OCI-LY3 (cell line): Measurements from ENCODE around the gene CARS2.
"Not testable (repeated sequence)": the region's sequence is repeated elsewhere in the genome, so short reads cannot be mapped to it uniquely, and the experiment has no call there.

ENCODE experiments used
- H2AFZ ChIP-seq: fragments of 200-600, 300-600 bp; shearing (Covaris generic); 2 replicates; pipeline ENCODE4 v1.6.0; 2014; ENCODE audit warnings: antibody characterized with exemption, low read depth, low read length
- H3K27ac ChIP-seq: fragments of 200-600, 300-600 bp; sonication (generic); 2 replicates; pipeline ENCODE4 v1.5.1; 2014; ENCODE audit warnings: mild to moderate bottlenecking, low read length, moderate library complexity, mixed read lengths
- H3K27me3 ChIP-seq: fragments of 200-600, 300-600 bp; sonication (generic); 2 replicates; pipeline ENCODE4 v1.6.1; 2014; ENCODE audit warnings: low read depth, low read length, mixed read lengths
- H3K36me3 ChIP-seq: fragments of 200-600, 300-600 bp; sonication (generic); replicated peaks from 2 replicates; pipeline ENCODE3; 2014; ENCODE audit warnings: low read depth, low read length, mixed read lengths
- H3K4me1 ChIP-seq: fragments of 300-600, 200-600 bp; sonication (generic); 2 replicates; pipeline ENCODE4 v1.6.1; 2014; ENCODE audit warnings: low read length, mixed read lengths
- H3K4me2 ChIP-seq: fragments of 200-600, 300-600 bp; sonication (generic); 2 replicates; pipeline ENCODE4 v1.6.1; 2014; ENCODE audit warnings: low read length, mixed read lengths
- H3K4me3 ChIP-seq: fragments of 300-600, 200-600 bp; sonication (generic); 2 replicates; pipeline ENCODE4 v1.5.1; 2014; ENCODE audit warnings: antibody characterized with exemption, mild to moderate bottlenecking, low read length, moderate library complexity
- H3K79me2 ChIP-seq: fragments of 300-600, 200-600 bp; shearing (Covaris generic); 2 replicates; pipeline ENCODE4 v1.6.1; 2014; ENCODE audit warnings: mild to moderate bottlenecking, low read length, mixed read lengths
- H3K9ac ChIP-seq: fragments of 300-600, 200-600 bp; shearing (Covaris generic); 2 replicates; pipeline ENCODE4 v1.6.0; 2014; ENCODE audit warnings: mild to moderate bottlenecking, low read length, moderate library complexity
- H3K9me3 ChIP-seq: fragments of 200-600, 300-600 bp; shearing (Covaris generic); 2 replicates; pipeline ENCODE4 v1.6.1; 2014; ENCODE audit warnings: low read length, mixed read lengths; ENCODE audit not compliant: insufficient read depth
- H4K20me1 ChIP-seq: fragments of 200-600, 300-600 bp; sonication (generic); 2 replicates; pipeline ENCODE4 v1.6.1; 2016; ENCODE audit warnings: low read length, mixed read lengths; ENCODE audit not compliant: insufficient read depth
- CTCF ChIP-seq: fragments of 200-600, 300-600 bp; sonication (generic); IDR thresholded peaks from 2 replicates; pipeline ENCODE4 v1.5.1; 2014; ENCODE audit warnings: antibody characterized with exemption, low read length, low read depth
- EZH2phosphoT487 ChIP-seq: fragments of 200-600 bp; shearing (Covaris generic); IDR thresholded peaks from 2 replicates; pipeline ENCODE4 v1.6.1; 2018; ENCODE audit warnings: antibody characterized with exemption, mixed run types, low read depth

The CARS2 gene

GRCh38 chr13:110697842-110698241 is 8.1 kb downstream of the CARS2 start:
- Histone ChIP-seq H3K36me3 (peaks cover 53% of the 10 kb centered on the region), H4K20me1 (peaks cover 9% of the 10 kb centered on the region; the same call in 1 of the 2 replicates), H3K27ac (no peak overlapping the region), H2AFZ (no peak overlapping the region), H3K4me2 (no peak overlapping the region), H3K9me3 (no peaks in the 10 kb centered on the region), H3K4me3 (no peak overlapping the region), H3K79me2 (peaks cover 17% of the 10 kb centered on the region), H3K9ac (no peak overlapping the region), H3K4me1 (peaks cover 6% of the 10 kb centered on the region; the same call in 1 of the 2 replicates), H3K27me3 (no peaks in the 10 kb centered on the region)
- TF ChIP-seq CTCF (no peak), EZH2phosphoT487 (no peak)

GRCh38 chr13:110696776-110697175 is 9.1 kb downstream of the CARS2 start:
- no peak overlapping the region for H3K27ac ChIP-seq
- H3K79me2 ChIP-seq: peaks cover 9% of the 10 kb centered on the region; the same call in 1 of the 2 replicates
- H3K27me3 ChIP-seq: no peaks in the 10 kb centered on the region
- H3K4me1 ChIP-seq: peaks cover 6% of the 10 kb centered on the region; the same call in 1 of the 2 replicates
- H3K9ac ChIP-seq: no peak overlapping the region
- no peaks in the 10 kb centered on the region for H3K9me3 ChIP-seq
- no peak overlapping the region for H3K4me3 ChIP-seq
- peaks cover 9% of the 10 kb centered on the region; the same call in 1 of the 2 replicates for H4K20me1 ChIP-seq
- TF ChIP-seq EZH2phosphoT487 (no peak), CTCF (no peak)
- H3K36me3 ChIP-seq: peaks cover 44% of the 10 kb centered on the region
- no peak overlapping the region for H3K4me2 ChIP-seq
- H2AFZ ChIP-seq: no peak overlapping the region

- H3K4me2 ChIP-seq, H3K4me1 ChIP-seq, H3K27ac ChIP-seq, H3K9ac ChIP-seq, H3K79me2 ChIP-seq, H2AFZ ChIP-seq, H4K20me1 ChIP-seq, H3K27me3 ChIP-seq, H3K4me3 ChIP-seq, H3K9me3 ChIP-seq: not testable (repeated sequence)
- peaks cover 42% of the 10 kb centered on the region for H3K36me3 ChIP-seq
Measured at GRCh38 chr13:110695774-110696173, 10.1 kb downstream of the CARS2 start.

- peaks cover 23% of the 10 kb centered on the region for H3K36me3 ChIP-seq
- H4K20me1 ChIP-seq: 0 out of 2 replicates have a peak, but pooled peaks cover 3% of the 10 kb centered on the region
- no peak for TF ChIP-seq CTCF
- no peak for TF ChIP-seq EZH2phosphoT487
- H2AFZ ChIP-seq: no peak overlapping the region
- H3K4me1 ChIP-seq: no peaks in the 10 kb centered on the region
- no peak overlapping the region for H3K4me3 ChIP-seq
- H3K27ac ChIP-seq: no peak overlapping the region
- H3K27me3 ChIP-seq: no peaks in the 10 kb centered on the region
- no peak overlapping the region for H3K4me2 ChIP-seq
- no peaks in the 10 kb centered on the region for H3K9me3 ChIP-seq
- H3K79me2 ChIP-seq: no peaks in the 10 kb centered on the region; the same call in 1 of the 2 replicates
- no peak overlapping the region for H3K9ac ChIP-seq
Measured at GRCh38 chr13:110690516-110690915, 15.4 kb downstream of the CARS2 start.

GRCh38 chr13:110689711-110690110 is 16.2 kb downstream of the CARS2 start:
- H2AFZ ChIP-seq: no peak overlapping the region
- H3K27ac ChIP-seq: no peak overlapping the region
- H3K36me3 ChIP-seq: peaks cover 27% of the 10 kb centered on the region
- H3K79me2 ChIP-seq: no peaks in the 10 kb centered on the region; the same call in 1 of the 2 replicates
- no peak for TF ChIP-seq EZH2phosphoT487
- no peak for TF ChIP-seq CTCF
- H3K27me3 ChIP-seq: no peaks in the 10 kb centered on the region
- H3K4me3 ChIP-seq: no peak overlapping the region
- H3K9ac ChIP-seq: no peak overlapping the region
- no peak overlapping the region for H3K4me2 ChIP-seq
- H3K4me1 ChIP-seq: no peaks in the 10 kb centered on the region
- no peaks in the 10 kb centered on the region for H3K9me3 ChIP-seq
- H4K20me1 ChIP-seq: 0 out of 2 replicates have a peak, but pooled peaks cover 3% of the 10 kb centered on the region
